ENCODE measurements around the gene RASGEF1C.

DNA sequence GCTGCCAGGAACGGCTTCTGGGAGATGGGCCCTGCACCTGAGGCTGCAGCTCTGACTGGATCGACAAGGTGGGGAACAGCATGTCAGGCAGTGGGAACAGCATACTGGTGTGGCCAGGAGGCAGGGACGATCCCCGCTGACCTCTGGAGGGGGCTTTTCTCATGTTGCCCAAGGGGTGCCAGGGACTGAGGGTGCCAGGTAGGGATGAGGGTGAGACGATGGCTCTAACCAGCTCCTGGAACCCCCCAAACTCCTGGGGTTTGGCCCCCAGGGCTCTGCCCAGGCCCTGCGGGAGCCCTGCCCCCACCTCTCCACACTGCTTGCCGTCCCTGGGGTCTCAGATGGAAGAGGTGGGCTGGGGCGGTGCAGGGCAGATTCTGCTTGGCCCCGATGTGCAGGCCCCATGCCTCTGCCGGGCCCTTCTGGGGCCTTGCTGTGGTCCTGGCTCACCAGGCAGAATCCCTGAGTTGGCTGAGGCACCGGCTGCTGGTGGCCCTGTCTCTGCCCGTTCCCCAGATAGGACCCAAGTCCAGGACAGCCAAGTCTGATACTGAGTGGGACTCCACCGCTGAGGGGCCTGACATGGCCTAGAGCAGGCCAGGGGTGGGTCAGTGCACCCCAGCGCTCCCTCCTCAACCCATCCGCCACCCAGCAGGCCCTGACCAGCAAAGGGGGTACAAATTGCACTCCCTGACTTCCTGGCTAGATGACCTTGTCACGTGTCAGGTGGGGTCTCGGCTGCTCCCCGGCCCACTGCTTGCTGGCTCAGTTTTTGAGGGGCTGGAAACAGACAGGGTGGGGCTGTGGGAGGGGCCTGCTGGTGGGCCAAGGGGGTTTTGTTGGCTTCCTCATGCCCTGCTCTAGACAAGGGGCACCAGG lies 109.0 kb downstream of the RASGEF1C start:
- TF ChIP-seq ZNF384 (IDR thresholded peaks at IDR 0.05) (no peak), FOXK2 (IDR thresholded peaks at IDR 0.05) (no peak), LEF1 (IDR thresholded peaks at IDR 0.05; ENCODE audit: borderline replicate concordance) (no peak), SP1 (IDR thresholded peaks at IDR 0.05) (no peak), HDGF (IDR thresholded peaks at IDR 0.05; ENCODE audit: borderline replicate concordance) (no peak), NFRKB (IDR thresholded peaks at IDR 0.05) (no peak)
